Activated naive CD8-positive, alpha-beta T cell treated with anti-CD3 and anti-CD28 coated beads, Interleukin-2, amount 50 U/mL, for 16 hours (primary cell): ENCODE measurements around the gene MYO3B.
"Not testable (repeated sequence)": the region's sequence is repeated elsewhere in the genome, so short reads cannot be mapped to it uniquely, and the experiment has no call there.

Experiments used
- DNase-seq: peaks from one replicate; pipeline ENCODE4 v3.0.0-alpha.2; 2020; ENCODE audit warnings: low read depth, low spot score

The MYO3B gene

GRCh38 chr2:170428868-170429267, 250.9 kb downstream of the MYO3B start:
- no peak for DNase-seq

- no peak for DNase-seq
These were observed 254.9 kb downstream of the MYO3B start for GRCh38 chr2:170432823-170433222.

- no peak for DNase-seq
These were observed 255.5 kb downstream of the MYO3B start for GRCh38 chr2:170433448-170433847.

GRCh38 chr2:170434396-170434795, 256.4 kb downstream of the MYO3B start:
- not testable (repeated sequence) for DNase-seq

- no peak for DNase-seq
These were observed 257.1 kb downstream of the MYO3B start for GRCh38 chr2:170434900-170435621.

- no peak for DNase-seq
These were observed 258.4 kb downstream of the MYO3B start for GRCh38 chr2:170436077-170436943.

DNA sequence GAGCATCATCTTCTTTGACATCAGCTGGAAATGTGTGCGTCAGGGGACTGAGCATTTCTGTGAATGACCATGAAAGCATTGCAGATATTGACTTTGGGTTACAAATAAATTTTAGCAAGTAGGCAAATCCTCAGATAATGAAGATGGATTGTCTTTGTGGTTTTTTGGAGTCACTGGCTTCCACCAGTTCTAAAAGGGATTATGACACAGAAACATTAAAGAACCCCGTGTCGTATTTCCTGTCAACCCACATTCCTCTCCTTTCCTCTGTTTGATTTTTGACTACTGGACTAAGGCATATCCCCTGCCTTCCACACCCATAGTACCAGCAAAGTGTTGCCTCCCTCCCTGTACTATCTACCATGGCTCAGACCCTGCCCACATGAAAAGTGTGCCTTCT, 268.1 kb downstream of the MYO3B start:
- DNase-seq = no peak

- no peak for DNase-seq
These were observed 271.1 kb downstream of the MYO3B start for GRCh38 chr2:170449034-170449433.

- DNase-seq = no peak
These were observed 276.8 kb downstream of the MYO3B start for GRCh38 chr2:170454471-170455372.

DNA sequence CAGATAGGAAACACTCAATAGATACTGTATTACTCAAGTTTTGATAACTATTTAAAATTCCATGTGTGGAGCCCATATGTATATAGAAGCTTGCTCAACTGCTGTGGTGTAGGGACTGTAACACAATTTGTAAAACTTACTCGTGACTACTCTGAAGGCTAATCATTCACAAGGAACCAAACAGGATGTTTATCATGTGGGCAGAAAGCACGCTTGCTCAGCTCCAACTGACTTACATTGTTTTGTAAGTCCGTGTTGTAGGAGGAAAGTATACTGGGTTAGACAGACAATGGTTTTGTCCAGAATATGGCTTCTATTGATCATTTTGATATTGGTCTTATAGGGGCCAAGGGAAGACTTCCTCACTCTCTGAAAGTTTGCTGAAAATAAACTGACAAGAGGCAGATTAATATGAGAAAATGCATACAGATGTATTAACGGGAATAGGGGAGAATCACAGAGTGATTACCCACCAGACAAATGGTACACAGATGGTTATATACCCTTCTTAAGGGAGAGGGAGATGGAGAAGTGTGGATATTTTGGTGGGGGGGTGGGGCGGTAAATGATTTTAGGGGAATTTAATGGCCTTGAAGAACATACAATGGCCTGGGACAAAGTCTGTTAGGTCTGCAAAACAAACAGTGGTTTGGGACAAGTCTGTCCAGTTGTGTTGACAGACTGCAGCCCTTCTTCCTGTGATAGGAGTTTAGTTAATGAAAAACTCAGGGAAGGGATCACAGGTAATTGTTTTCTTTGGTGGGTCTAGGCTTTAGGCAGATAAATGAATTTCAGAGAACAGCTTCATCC, 277.9 kb downstream of the MYO3B start:
- DNase-seq = no peak

DNA sequence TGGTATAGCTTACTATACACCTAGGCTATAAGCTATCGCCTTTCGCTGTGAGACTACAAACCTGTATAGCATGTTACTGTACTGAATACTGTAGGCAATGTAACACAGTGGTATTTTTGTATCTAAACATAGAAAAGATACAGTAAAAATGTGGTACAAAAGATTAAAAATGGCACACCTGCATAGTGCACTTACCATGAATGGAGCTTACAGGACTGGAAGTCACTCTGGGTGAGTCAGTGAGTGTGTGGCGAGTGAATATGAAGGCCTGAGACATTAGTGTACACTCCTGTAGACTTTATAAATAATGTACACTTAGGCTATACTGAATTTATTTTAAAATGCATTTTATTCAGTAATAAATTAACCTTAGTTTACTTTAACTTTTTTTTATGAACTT, 279.0 kb downstream of the MYO3B start:
- DNase-seq = no peak

DNA sequence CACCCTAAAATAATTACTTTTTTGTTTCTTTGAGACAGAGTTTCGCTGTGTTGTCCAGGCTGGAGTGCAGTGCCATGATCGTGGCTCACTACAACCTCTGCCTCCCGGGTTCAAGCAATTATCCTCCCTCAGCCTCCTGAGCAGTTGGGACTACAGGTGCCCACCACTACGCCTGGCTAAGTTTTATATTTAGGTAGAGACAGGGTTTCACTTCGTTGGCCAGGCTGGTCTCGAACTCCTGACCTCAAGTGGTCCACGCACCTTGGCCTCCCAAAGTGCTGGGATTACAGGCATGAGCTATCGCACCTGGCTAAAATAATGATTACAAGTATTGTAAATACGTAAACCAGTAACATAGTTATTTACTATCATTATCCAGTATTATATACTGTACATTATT, 279.8 kb downstream of the MYO3B start:
- no peak for DNase-seq

- DNase-seq = no peak
These were observed 283.9 kb downstream of the MYO3B start for GRCh38 chr2:170461889-170462288.

- no peak for DNase-seq
These were observed 284.7 kb downstream of the MYO3B start for GRCh38 chr2:170462433-170463205.

GRCh38 chr2:170463206-170463537, 285.2 kb downstream of the MYO3B start:
- DNase-seq = no peak

- DNase-seq = no peak
These were observed 286.3 kb downstream of the MYO3B start for GRCh38 chr2:170464268-170464667.

DNA sequence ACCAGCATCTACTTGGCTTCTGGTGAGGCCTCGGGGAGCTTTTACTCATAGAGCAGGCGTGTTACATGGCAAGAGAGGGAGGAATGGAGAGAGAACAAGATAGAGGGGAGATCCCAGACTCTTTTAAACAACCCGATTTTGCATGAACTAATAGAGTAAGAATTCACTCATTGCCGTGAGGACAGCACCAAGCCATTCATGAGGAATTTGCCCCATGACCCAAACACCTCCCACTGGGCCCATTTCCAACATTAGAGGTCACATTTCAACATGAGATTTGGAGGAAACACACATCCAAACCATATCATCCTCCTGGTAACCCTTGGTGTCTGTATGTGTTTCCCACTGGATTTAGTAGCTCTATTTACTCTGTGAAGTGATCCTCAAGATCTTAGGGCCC, 287.3 kb downstream of the MYO3B start:
- DNase-seq = no peak

DNA sequence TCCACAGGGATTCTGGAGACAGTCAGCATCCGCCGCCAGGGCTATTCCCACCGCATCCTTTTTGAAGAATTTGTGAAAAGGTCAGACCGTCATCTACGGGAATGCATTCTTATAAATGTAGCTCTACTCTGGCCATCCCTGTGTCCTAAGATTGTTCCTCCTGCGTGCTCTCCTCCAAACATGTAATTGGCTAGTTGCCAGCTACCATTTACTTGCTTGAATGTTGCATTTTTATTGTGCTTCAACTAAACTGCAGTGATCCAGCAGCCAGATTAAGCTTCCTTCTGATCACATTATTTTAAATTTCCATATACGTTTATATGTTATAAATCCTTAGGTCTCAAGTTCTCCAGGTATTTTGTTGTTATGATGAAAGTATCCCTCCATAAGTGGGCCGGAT, 288.7 kb downstream of the MYO3B start:
- DNase-seq = no peak

DNA sequence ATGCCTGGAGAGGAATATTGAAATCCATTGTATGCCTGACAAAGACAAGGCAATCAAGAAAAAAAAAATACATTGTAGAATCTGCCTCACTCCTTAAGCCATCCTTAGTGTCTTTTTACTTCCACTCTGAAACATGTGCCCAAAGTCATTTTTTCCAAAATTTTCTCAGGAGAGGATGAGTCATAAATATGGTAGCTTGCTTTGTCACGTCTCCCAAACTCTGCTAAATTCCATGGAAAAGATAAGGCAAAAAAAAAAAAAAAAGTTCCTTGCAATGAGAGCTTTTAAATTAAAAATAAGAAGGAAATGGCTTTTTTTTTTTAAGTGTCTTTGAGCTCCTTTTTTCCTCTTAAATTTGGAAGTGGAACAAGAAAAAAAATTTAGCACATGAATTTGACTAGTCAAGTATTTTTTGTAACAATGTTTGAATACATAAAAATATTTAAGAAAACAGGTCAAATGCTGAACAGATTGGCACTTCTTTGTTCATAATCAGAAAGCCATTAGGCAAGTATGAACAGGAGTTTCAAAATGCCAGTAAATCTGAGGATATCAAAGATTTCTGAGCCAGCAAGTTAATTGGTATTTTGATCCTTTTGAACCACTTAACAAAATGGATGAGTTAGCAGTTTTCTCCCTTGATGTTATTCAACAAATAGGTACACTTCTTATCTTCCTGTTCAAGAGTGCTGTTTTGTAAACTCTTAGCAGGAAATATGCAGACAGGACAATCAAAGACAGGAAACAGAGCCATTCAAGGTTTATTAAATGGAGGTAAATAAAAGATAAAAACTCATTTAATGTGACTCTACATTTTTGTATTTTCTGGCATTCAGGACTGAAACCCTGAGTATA, 289.8 kb downstream of the MYO3B start:
- DNase-seq = no peak

DNA sequence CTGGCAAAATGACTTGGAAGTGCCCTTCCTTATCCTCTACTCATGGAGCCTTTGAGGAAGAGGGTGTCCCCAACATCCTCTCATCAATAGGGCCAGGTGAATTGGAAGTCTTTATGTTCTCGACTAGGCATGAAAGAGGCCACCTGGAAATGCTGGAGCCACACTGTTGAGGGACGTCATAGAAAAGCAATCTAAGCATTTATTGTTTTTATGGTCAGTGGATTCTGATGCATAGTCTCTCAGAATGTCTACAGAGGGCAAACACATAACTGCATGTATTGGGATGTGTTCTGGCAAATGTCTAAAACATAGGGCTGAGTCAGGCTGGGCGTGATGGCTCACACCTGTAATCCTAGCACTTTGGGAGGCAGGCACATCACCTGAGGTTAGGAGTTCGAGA, 290.6 kb downstream of the MYO3B start:
- no peak for DNase-seq
